Stimulated activated CD8-positive, alpha-beta memory T cell treated with anti-CD3 and anti-CD28 coated beads, Interleukin-2, amount 100 ng/mL, for 1 hour (primary cell): ENCODE data around the gene PHLPP2.

Source experiments
- DNase-seq, 2 donors: peaks; one replicate each; pipeline ENCODE4 v3.0.0-alpha.2; 2020; ENCODE audit warnings: low read depth in 2 of 2

The PHLPP2 gene, protein sequence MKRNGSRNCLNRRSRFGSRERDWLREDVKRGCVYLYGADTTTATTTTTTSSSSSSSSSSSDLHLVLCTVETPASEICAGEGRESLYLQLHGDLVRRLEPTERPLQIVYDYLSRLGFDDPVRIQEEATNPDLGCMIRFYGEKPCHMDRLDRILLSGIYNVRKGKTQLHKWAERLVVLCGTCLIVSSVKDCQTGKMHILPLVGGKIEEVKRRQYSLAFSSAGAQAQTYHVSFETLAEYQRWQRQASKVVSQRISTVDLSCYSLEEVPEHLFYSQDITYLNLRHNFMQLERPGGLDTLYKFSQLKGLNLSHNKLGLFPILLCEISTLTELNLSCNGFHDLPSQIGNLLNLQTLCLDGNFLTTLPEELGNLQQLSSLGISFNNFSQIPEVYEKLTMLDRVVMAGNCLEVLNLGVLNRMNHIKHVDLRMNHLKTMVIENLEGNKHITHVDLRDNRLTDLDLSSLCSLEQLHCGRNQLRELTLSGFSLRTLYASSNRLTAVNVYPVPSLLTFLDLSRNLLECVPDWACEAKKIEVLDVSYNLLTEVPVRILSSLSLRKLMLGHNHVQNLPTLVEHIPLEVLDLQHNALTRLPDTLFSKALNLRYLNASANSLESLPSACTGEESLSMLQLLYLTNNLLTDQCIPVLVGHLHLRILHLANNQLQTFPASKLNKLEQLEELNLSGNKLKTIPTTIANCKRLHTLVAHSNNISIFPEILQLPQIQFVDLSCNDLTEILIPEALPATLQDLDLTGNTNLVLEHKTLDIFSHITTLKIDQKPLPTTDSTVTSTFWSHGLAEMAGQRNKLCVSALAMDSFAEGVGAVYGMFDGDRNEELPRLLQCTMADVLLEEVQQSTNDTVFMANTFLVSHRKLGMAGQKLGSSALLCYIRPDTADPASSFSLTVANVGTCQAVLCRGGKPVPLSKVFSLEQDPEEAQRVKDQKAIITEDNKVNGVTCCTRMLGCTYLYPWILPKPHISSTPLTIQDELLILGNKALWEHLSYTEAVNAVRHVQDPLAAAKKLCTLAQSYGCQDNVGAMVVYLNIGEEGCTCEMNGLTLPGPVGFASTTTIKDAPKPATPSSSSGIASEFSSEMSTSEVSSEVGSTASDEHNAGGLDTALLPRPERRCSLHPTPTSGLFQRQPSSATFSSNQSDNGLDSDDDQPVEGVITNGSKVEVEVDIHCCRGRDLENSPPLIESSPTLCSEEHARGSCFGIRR (N-terminal part only)

GRCh38 chr16:71724320-71724751, at the start of gene PHLPP2:
TSS of gene PHLPP2 (minus strand) at chr16:71724701. CDS start at chr16:71714795, 9,906 bp downstream.
- no peak for DNase-seq

- no peak for DNase-seq
These were observed 47.1 kb upstream of the PHLPP2 start for GRCh38 chr16:71771571-71771970.

DNA sequence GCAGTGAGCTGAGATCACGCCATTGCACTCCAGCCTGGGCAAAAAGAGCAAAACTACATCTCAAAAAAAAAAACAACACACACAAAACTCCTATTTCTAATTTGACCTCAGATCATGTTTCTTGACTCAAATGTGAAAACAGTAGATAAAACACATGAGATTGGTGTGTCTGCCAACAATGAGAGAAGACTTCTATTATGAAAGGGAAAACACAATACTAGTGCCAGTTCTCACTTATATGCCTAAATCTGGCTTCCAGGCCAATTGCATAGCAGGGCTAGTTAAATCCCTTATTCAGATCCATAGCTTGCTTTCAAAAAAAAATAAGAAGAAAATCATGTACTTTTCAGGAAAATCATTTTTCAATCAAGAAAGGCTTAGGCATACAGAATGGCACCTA, 44.7 kb upstream of the PHLPP2 start:
- DNase-seq = no peak

- DNase-seq = no peak
These were observed 42.8 kb upstream of the PHLPP2 start for GRCh38 chr16:71767060-71767900.

GRCh38 chr16:71762186-71762585, 37.7 kb upstream of the PHLPP2 start:
- DNase-seq = no peak

- DNase-seq = no peak
These were observed 36.6 kb upstream of the PHLPP2 start for GRCh38 chr16:71761097-71761496.

DNA sequence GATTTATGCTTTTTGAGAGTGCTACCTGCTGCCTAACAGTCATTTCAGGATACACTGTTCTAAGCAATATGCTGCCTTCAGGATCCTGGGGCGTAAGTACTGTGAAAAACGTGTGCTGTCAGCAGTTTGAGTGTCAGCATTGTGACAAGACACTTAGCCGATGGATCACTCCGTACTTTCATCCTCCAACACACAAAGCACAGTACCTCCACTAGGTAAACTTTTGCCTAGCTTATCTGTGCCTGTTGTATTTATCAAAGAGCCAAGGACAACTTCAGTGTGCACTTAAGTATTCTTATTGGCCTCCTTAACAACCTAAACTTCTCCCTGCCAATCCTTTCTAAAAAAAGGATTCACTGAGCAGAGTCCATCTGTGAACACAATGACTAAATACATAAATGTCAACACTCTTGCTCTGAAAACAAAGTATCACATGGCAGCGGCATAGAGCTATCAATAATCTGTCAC, 33.8 kb upstream of the PHLPP2 start:
- DNase-seq = no peak

GRCh38 chr16:71754652-71755051, 30.2 kb upstream of the PHLPP2 start:
- DNase-seq = no peak

DNA sequence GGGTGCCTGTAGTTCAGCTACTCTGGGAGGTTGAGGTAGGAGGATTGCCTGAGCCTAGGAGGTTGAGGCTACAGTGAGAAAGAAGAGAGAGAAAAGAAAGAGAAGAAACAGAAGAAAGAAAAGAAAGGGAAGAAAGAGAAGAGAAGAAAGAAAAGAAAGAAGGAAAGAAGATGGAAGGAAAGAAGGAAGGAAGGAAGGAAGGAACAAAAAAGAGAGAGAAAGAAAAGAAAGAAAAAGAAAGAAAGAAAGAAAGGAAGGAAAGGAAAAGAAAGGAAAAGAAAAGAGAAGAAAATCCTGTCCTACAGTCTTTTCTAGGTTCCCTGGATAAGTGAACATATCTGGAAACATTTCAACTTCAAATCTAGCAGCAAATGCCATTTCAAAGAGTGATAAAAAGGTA, 29.6 kb upstream of the PHLPP2 start:
- no peak for DNase-seq

- no peak for DNase-seq
These were observed 23.7 kb upstream of the PHLPP2 start for GRCh38 chr16:71748226-71748625.

DNA sequence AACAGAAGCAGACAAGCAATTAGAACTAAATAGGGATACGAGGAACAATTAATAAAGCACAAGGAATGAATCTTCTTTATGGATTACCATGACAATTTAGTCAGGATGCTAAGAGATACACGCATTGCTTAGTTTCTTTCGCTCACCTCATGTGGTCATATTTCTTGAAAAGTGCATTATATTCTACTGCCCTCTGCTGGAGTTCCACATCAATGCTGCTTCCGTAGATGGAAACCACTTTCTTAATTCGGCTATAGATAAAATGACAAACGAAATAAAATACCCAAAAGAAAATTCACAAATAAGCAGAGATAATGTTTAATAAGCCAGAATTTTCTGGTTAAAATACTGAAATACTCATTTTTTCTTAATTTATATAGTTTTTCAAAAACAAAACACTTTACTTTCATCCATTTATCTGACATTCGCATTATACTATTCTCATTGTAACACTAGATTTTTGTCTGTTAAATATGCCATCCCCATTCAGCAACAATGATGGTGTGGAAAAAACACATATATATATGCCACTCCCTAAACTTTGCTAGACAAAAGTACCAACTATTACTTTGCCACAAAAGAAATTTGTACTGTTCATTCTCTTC, 22.0 kb upstream of the PHLPP2 start:
- DNase-seq = no peak

DNA sequence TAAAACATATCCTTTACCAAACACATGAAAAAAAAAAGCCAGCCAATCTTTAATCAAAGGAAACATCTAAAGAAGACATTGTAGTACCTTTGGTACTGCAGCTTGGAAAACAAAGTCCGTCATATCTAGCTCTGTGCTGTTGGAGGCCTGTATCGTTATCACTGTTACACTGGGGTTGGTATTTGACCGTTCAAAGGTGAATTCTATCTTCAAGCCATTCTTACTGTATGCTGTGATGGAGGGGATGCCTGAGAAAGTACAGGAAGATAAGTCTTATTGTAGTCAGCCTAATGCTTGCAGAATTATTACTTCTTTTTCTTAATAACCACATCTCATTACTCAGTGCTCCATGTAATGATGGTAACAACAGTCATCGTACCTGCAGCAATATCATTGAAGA, 14.4 kb upstream of the PHLPP2 start:
- DNase-seq = no peak

- DNase-seq = no peak
These were observed 13.0 kb upstream of the PHLPP2 start for GRCh38 chr16:71737501-71737900.

GRCh38 chr16:71734511-71734910, 10.0 kb upstream of the PHLPP2 start:
- DNase-seq = no peak

DNA sequence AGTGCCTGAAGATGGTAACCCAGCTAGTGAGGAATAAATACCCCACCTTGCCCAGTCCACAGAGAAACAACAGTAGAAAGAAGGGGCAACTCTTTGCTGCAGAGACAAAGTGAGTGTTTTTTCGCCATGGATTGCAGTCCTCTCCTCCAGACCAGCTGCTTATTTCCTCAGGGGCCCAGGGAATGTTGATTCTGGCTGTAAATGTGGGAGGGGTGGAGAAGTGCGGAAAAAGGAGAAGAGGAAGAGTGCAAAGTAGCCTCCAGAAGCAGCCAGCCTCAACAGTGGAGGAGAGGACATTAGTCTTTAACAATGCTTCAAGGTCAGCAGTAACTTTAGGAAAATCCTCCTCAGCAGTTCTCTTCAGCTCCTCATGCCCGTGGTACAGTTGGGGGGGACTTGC, 8.1 kb upstream of the PHLPP2 start:
- DNase-seq = no peak

DNA sequence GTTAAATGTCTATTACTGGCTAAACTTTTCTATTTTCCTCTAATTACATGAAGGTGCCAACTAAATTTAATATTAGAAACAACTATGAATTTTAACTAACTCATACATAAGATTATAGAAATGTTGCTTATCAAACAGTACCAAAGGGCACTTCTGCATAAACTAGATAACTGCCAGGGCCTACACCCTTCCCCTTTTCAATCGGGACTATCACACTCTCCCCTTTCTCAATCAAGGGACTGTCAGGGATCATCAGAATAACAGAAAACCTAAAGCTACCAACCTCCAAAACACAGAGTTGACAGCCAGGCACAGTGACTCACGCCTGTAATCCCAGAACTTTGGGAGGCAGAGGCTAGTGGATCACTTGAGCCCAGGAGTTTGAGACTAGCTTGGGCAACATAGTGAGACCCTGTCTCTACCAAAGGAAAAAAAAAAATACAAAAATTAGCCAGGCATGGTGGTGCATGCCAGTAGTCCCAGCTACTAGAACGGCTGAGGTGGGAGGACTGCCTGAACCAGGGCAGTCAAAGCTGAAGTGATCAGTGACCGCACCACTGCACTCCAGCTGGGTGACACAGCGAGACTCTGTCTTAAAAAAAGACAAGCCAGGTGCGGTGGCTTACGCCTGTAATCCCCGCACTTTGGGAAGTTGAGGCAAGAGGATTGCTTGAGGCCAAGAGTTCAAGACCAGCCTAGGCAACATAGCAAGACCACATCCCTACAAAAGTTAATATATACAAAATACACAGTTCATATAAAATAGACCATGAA, 3.2 kb upstream of the PHLPP2 start:
- DNase-seq = no peak

DNA sequence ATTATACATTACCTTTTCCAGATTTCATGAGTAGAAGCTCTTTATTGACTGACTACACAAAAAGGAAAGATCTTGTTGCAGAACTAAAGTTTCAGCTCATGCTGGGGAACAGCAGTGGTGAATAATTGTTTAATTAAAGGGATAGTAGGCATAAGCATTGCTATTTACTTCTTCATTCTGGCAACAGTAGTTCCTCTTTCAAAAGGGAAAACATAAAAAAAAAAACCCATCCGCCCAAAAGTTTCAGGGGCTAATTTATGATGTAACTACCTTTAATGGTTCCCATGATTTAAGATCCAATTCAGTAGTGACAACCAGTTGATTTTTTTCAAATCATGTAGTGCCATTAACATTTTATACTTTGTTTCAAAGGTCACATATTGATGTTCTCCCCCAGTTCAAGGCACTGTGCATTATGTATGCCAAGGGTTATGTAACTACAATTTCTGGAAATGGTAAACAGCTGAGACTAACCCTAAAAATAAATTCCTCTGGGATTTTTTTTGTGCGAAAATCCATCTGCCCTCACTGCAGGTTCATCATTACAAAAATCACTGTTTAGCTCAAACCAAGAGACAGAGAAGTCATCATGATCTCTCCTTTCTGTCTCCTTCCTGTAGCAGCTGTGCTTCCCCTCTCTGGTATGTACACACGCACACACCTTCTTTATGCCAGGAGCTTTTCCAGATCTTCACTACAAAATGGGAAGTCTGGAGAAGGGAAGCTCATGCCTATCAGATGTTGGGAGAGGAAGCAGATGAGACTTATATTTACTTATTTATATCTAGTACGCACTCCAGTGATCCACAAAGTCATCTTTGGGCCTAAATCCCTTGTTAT, 2.2 kb upstream of the PHLPP2 start:
- no peak for DNase-seq

DNA sequence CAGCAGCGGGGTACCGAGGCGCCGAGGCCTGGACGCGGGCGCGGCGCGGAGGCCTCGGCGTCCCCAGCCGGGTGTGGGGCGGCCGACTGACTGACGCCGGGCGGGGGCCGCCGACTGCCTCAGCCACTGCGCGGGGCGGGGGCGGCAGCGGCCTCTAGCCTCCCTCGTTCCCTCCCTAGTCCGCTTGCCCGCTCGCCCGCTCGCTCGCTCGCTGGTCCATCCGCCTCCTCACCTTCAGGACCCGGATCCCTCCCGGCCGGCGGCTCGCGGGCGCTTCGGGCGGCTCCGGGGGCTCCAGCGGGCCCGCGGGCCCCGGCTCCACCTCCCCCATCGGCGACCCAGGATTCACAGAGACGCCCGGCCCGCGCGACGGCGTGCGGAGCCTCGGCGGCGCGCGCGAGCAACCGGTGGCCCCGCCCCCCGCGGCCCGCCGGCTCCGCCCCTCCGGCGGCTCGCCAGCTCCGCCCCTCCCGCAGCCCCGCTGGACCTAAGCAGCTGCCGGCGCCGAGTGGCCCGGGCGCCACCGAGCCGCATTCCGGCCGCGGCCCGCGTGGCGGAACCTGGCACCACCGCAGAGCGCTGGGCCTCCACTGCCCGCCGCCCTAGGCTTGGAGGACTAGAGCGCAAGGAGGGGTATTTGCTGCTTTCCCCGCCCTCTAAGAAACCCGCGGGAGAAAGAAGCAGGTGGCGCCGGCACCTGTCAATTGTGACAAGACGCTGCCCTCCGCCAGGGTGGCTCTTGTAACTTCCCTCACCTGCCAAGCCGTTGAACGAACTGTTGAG, 773 bp downstream of the PHLPP2 start:
- peak; percentile 52 to 69 for DNase-seq
